ENCODE data around the gene C17orf75. TPM values are rescaled to one million over a fixed set of nuclear protein-coding genes. Genes with fewer than 3 reads are reported as not detected.

C17orf75 gene
- total and polyA plus RNA-seq, 2 of the 4 experiments (the other 2 are of a cell fraction): 11.5 to 16.1 TPM

- dilution Hi-C loops (cut with HindIII; ENCODE audit: low sequenced_read_pairs, unreplicated experiment) (no loop called here), in situ Hi-C loops (cut with MboI; ENCODE audit: low sequenced_read_pairs) (no loop called here), intact Hi-C loops (cut with micrococcal nuclease) (no loop called here)
- Histone ChIP-seq H3K4me1 (ENCODE audit: control insufficient read depth, insufficient read depth, low read length) (no peaks in the 10 kb centered on the region), H4K5ac (ENCODE audit: low read depth, low read length) (no peak overlapping the region), H3K36me3 (ENCODE audit: control insufficient read depth, insufficient read depth, low read length) (peaks cover 17% of the 10 kb centered on the region), H3K56ac (ENCODE audit: extremely low read depth, insufficient read depth, low read length) (no peak overlapping the region), H3K9ac (ENCODE audit: low read depth, low read length) (no peak overlapping the region), H3K4me2 (ENCODE audit: low read depth, low read length) (no peak overlapping the region), H2AK9ac (replicated peaks; ENCODE audit: low read depth, low read length, poor library complexity) (no peak overlapping the region), H2AFZ (replicated peaks; ENCODE audit: low read length, poor library complexity) (no peak overlapping the region), H4K91ac (ENCODE audit: insufficient read depth, low read depth, low read length) (no peak overlapping the region), H3K27me3 (ENCODE audit: control insufficient read depth, insufficient read depth, low read length) (no peaks in the 10 kb centered on the region), H3K79me1 (ENCODE audit: low read depth in 1 of 2, low read length in 2 of 2) (peaks cover 9 to 18% of the 10 kb centered on the region in 2 experiments; a peak in 3 of 4 replicates), H4K20me1 (ENCODE audit: insufficient read depth, low read length) (peaks cover 4% of the 10 kb centered on the region; the same call in 1 of the 2 replicates), H2BK15ac (ENCODE audit: low read depth, low read length) (no peak overlapping the region), H3K9me3 (ENCODE audit: control insufficient read depth, insufficient read depth, low read length) (no peaks in the 10 kb centered on the region), H3K9me1 (ENCODE audit: insufficient read depth, low read length) (peaks cover 2% of the 10 kb centered on the region; the same call in 1 of the 2 replicates), H3K14ac (replicated peaks; ENCODE audit: low read depth, low read length) (no peak overlapping the region), H3K18ac (ENCODE audit: low read depth, low read length) (no peak overlapping the region), H3K23ac (ENCODE audit: low read depth, low read length) (no peak overlapping the region), H3K27ac (ENCODE audit: insufficient read depth, low read length) (no peak overlapping the region), H4K8ac (ENCODE audit: low read depth in 2 of 2, low read length in 2 of 2) (no peak overlapping the region), H3K4me3 (ENCODE audit: insufficient read depth, low read depth, low read length) (no peak overlapping the region), H2BK120ac (ENCODE audit: low read depth, low read length) (no peak overlapping the region), H3K4ac (ENCODE audit: low read depth, low read length) (no peak overlapping the region), H2AK5ac (ENCODE audit: low read depth, low read length) (no peak overlapping the region), H2BK20ac (ENCODE audit: low read depth, low read length) (no peak overlapping the region), H2BK5ac (ENCODE audit: low read depth, low read length, poor library complexity, severe bottlenecking) (no peak overlapping the region)
- ATAC-seq (ENCODE audit: low read depth): no peak
- POLR2A ChIA-PET (ENCODE audit: unreplicated experiment): no interaction called here
- TF ChIP-seq NFE2L2 (IDR thresholded peaks at IDR 0.05; ENCODE audit: low read depth, low read length) (no peak), CEBPB (IDR thresholded peaks at IDR 0.05; ENCODE audit: low read depth, low read length) (no peak), POLR2A (IDR thresholded peaks at IDR 0.05; ENCODE audit: low read depth, low read length) (no peak; the same call in 1 of the 2 replicates), MAZ (IDR thresholded peaks at IDR 0.05; ENCODE audit: borderline replicate concordance, low read depth, low read length) (no peak), ELK1 (IDR thresholded peaks at IDR 0.05; ENCODE audit: borderline replicate concordance, low read depth, low read length) (no peak), SMC3 (IDR thresholded peaks at IDR 0.05; ENCODE audit: low read depth, low read length) (no peak), MAFK (IDR thresholded peaks at IDR 0.05; ENCODE audit: low read depth, low read length) (no peak), RAD21 (IDR thresholded peaks at IDR 0.05; ENCODE audit: low read length) (no peak), FOS (IDR thresholded peaks at IDR 0.05; ENCODE audit: low read depth, low read length) (no peak), MXI1 (IDR thresholded peaks at IDR 0.05; ENCODE audit: borderline replicate concordance, low read depth, low read length) (no peak), CTCF (conservative IDR thresholded peaks at IDR 0.05; ENCODE audit: low read depth, low read length) (no peak), RCOR1 (IDR thresholded peaks at IDR 0.05; ENCODE audit: insufficient replicate concordance, low read length) (no peak), RFX5 (IDR thresholded peaks at IDR 0.05; ENCODE audit: low read depth, low read length) (no peak), BHLHE40 (IDR thresholded peaks at IDR 0.05; ENCODE audit: low read depth, low read length) (no peak), USF2 (IDR thresholded peaks at IDR 0.05; ENCODE audit: low read depth, low read length) (no peak), CHD1 (IDR thresholded peaks at IDR 0.05; ENCODE audit: low read depth, low read length) (no peak)
- no peak for DNase-seq
- no TSS peak for BruUV-seq (replicated peaks)
- CTCF ChIA-PET: no interaction called here
- WGBS, 2 experiments (ENCODE audit: extremely low coverage in 2 of 2, insufficient read length in 1 of 2): 82% methylated on average over 2 of the region's 7 CpGs; no CpG with 5 or more reads in 1 of the 2 experiments
Measured at GRCh38 chr17:32385121-32385520, 43.1 kb upstream of the C17orf75 start.
